Gastrocnemius medialis (tissue), 4 donors: ENCODE measurements around the gene TIAM2. TPM values are rescaled to one million over a fixed set of nuclear protein-coding genes. Genes with fewer than 3 reads are reported as not detected.

Experiments
- ATAC-seq, 2 donors: fragments of 150-250 bp; one replicate each; pipeline ENCODE4 v1.9.1; 2016
- DNase-seq, 2 donors: peaks; one replicate each; pipeline ENCODE4 v3.0.0-alpha.2; 2019
- H3K27ac ChIP-seq, 4 donors: fragments of 200-600 bp; sonication (generic); 1 replicate in 1 of 4; 2 replicates in 3 of 4; pipeline ENCODE4 v1.5.1; 2016 to 2018; ENCODE audit warnings: mild to moderate bottlenecking in 2 of 4, moderate library complexity in 1 of 4
- H3K27me3 ChIP-seq, 3 donors: fragments of 200-600 bp; sonication (generic) in 2 of 3; 1 replicate in 1 of 3; 2 replicates in 2 of 3; pipeline versions ENCODE4 v1.5.1 to v1.6.0; 2016 to 2019; ENCODE audit warnings: mild to moderate bottlenecking in 1 of 3, moderate library complexity in 1 of 3
- H3K36me3 ChIP-seq, 2 donors: fragments of 200-600 bp; sonication (generic) in 1 of 2; one replicate each; pipeline ENCODE4 v1.5.1; 2017 to 2018
- H3K4me1 ChIP-seq, 2 donors: fragments of 200-600 bp; sonication (generic) in 1 of 2; one replicate each; pipeline ENCODE4 v1.5.1; 2016 to 2017; ENCODE audit warnings: mild to moderate bottlenecking in 2 of 2
- H3K4me3 ChIP-seq, 4 donors: fragments of 200-600 bp; sonication (generic) in 3 of 4; 1 replicate in 1 of 4; 2 replicates in 3 of 4; pipeline ENCODE4 v1.5.1; 2016 to 2019; ENCODE audit warnings: mild to moderate bottlenecking in 2 of 4
- H3K9me3 ChIP-seq, 3 donors: fragments of 200-600 bp; sonication (generic) in 2 of 3; 1 replicate in 1 of 3; 2 replicates in 2 of 3; pipeline ENCODE4 v1.5.1; 2016 to 2019
- CTCF ChIP-seq, 5 experiments: fragments of 450-650 bp in 3 of 5; fragments of 200-600 bp in 2 of 5; sonication (generic) in 2 of 5; IDR thresholded peaks in 4 of 5; conservative IDR thresholded peaks in 1 of 5; 1 replicate in 4 of 5; 2 replicates in 1 of 5; pipeline ENCODE4 v1.5.1; 2016 to 2019; ENCODE audit warnings: antibody characterized with exemption in 5 of 5, mild to moderate bottlenecking in 3 of 5, moderate library complexity in 3 of 5
- POLR2A ChIP-seq, 2 donors: fragments of 450-650 bp; IDR thresholded peaks; one replicate each; pipeline ENCODE4 v1.6.1; 2017; ENCODE audit warnings: antibody characterized with exemption in 2 of 2, mild to moderate bottlenecking in 2 of 2, moderate library complexity in 2 of 2
- in situ Hi-C, 4 donors: fragments of 200-750 bp; cut with MboI; loops; one replicate each; pipeline versions ENCODE4 v1.15.0 to v1.8.0; 2017; ENCODE audit warnings: low sequenced_read_pairs in 4 of 4
- intact Hi-C: fragments of 100-400 bp; cut with DNase I; formaldehyde crosslinking; loops from one replicate; pipeline ENCODE4 v1.15.1; 2023; ENCODE audit warnings: low total_unique reads
- total RNA-seq, 4 donors: library from RNA; depleted of rRNA; stranded (reverse); fragments of >200 nt; gene quantifications; one replicate each; pipeline versions ENCODE4 v1.1.0 to v1.2.3, GENCODE V29; 2016

The TIAM2 gene
- total RNA-seq, 4 donors from 2014 or later = 4.4 to 18.8 (median 13.6) TPM

DNA sequence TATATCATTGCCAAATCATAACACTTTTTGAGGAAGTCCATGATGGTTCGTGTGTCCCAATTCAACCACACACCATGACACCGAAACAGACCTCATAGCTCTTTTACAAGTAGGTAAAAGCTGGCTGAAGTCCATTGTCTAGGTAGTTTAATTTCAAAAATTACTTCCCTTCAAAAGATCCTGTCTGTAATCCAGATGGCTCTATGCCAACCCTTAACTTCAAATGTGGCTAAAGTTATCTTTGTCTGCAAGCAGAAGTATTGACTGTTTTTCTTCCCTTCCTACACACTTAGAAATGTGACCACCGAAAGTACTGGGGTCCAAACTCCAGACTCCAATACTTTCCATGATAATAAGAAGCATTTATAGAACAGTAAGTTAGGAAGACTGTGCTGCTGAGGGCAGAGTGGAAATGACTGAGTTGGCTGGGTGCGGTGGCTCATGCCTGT lies 8.3 kb upstream of the TIAM2 start:
- H3K27ac ChIP-seq = no peak overlapping the region
- H3K27me3 ChIP-seq = no peaks in the 10 kb centered on the region
- no peak overlapping the region for H3K4me3 ChIP-seq
- in situ Hi-C loops = no loop called here
- intact Hi-C loops = no loop called here
- no peaks in the 10 kb centered on the region for H3K4me1 ChIP-seq
- DNase-seq = no peak
- no peak for ATAC-seq
- no peaks in the 10 kb centered on the region for H3K9me3 ChIP-seq
- no peak for TF ChIP-seq POLR2A (IDR thresholded peaks at IDR 0.05)
- no peak for TF ChIP-seq CTCF (IDR thresholded peaks at IDR 0.05 in 4 of 5, conservative IDR thresholded peaks at IDR 0.05 in 1 of 5)
- no peaks in the 10 kb centered on the region for H3K36me3 ChIP-seq

GRCh38 chr6:154989448-154989847 lies 5.7 kb upstream of the TIAM2 start:
- H3K27ac ChIP-seq = no peak overlapping the region
- H3K9me3 ChIP-seq = no peaks in the 10 kb centered on the region
- H3K4me1 ChIP-seq = no peaks in the 10 kb centered on the region
- H3K36me3 ChIP-seq = no peaks in the 10 kb centered on the region
- no peaks in the 10 kb centered on the region for H3K27me3 ChIP-seq
- DNase-seq = no peak
- no peak overlapping the region for H3K4me3 ChIP-seq
- TF ChIP-seq POLR2A (IDR thresholded peaks at IDR 0.05) (no peak), CTCF (IDR thresholded peaks at IDR 0.05 in 4 of 5, conservative IDR thresholded peaks at IDR 0.05 in 1 of 5) (no peak)
- ATAC-seq = no peak
- in situ Hi-C loops (no loop called here), intact Hi-C loops (no loop called here)

GRCh38 chr6:154991207-154991606 lies 3.9 kb upstream of the TIAM2 start:
- DNase-seq (no peak), ATAC-seq (no peak)
- peaks cover 0 to 7% of the 10 kb centered on the region in 2 donors for H3K4me1 ChIP-seq
- no peak overlapping the region for H3K27ac ChIP-seq
- in situ Hi-C loops (no loop called here), intact Hi-C loops (no loop called here)
- H3K9me3 ChIP-seq = no peaks in the 10 kb centered on the region
- no peak for TF ChIP-seq POLR2A (IDR thresholded peaks at IDR 0.05)
- no peak for TF ChIP-seq CTCF (IDR thresholded peaks at IDR 0.05 in 4 of 5, conservative IDR thresholded peaks at IDR 0.05 in 1 of 5)
- H3K27me3 ChIP-seq = no peaks in the 10 kb centered on the region
- H3K36me3 ChIP-seq = no peaks in the 10 kb centered on the region
- no peak overlapping the region for H3K4me3 ChIP-seq

- no peak for ATAC-seq
- H3K36me3 ChIP-seq = no peaks in the 10 kb centered on the region
- no peak for TF ChIP-seq CTCF (IDR thresholded peaks at IDR 0.05 in 4 of 5, conservative IDR thresholded peaks at IDR 0.05 in 1 of 5)
- no peak for TF ChIP-seq POLR2A (IDR thresholded peaks at IDR 0.05)
- no peaks in the 10 kb centered on the region for H3K27me3 ChIP-seq
- in situ Hi-C loops = no loop called here
- no peak overlapping the region for H3K4me3 ChIP-seq
- intact Hi-C loops = no loop called here
- no peaks in the 10 kb centered on the region for H3K9me3 ChIP-seq
- peaks cover 0 to 14% of the 10 kb centered on the region in 2 donors for H3K4me1 ChIP-seq
- no peak overlapping the region for H3K27ac ChIP-seq
- no peak for DNase-seq
These were observed 2.1 kb upstream of the TIAM2 start for GRCh38 chr6:154993026-154993425.

- Histone ChIP-seq H3K27me3 (no peaks in the 10 kb centered on the region), H3K9me3 (no peaks in the 10 kb centered on the region), H3K4me1 (peaks cover 0 to 14% of the 10 kb centered on the region in 2 donors), H3K4me3 (no peak overlapping the region), H3K27ac (no peak overlapping the region), H3K36me3 (no peaks in the 10 kb centered on the region)
- ATAC-seq = no peak
- TF ChIP-seq POLR2A (IDR thresholded peaks at IDR 0.05) = no peak
- no peak for TF ChIP-seq CTCF (IDR thresholded peaks at IDR 0.05 in 4 of 5, conservative IDR thresholded peaks at IDR 0.05 in 1 of 5)
- no peak for DNase-seq
- in situ Hi-C loops (no loop called here), intact Hi-C loops (no loop called here)
These were observed 1.4 kb upstream of the TIAM2 start for GRCh38 chr6:154993710-154994109.
